Measurements from ENCODE around the gene CD2AP. TPM values are rescaled to one million over a fixed set of nuclear protein-coding genes. Genes with fewer than 3 reads are reported as not detected.

Gene CD2AP
- total and polyA plus RNA-seq, 3 donors from 2014 or later = 10.4 to 35.7 (median 33.5) TPM

DNA sequence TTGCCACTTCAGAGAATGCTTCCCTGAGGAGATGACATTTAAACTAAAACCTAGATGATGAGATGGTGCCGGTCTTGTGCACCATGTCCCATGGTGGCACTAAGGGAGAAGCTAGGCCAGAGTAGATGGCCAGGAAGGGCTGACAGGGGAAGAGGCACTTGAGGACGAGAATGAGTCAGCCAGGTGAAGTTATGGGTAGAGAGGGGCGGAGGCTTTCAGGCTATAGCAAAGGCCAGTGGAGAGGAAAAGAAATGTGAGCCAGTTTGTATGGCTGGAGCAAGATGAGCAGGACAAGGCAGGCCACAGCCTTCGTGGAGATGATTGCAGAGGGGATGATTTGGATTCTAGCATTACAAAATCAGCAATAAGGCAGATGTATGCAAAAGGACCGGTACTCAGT lies 176.1 kb downstream of the CD2AP start:
- WGBS, 2 donors = 88 to 90% methylated on average over 5 of the region's 5 CpGs
- no peaks in the 10 kb centered on the region for H3K27me3 ChIP-seq
- no peak for DNase-seq
- no peak overlapping the region for H3K27ac ChIP-seq
- no peaks in the 10 kb centered on the region for H3K9me3 ChIP-seq
- intact Hi-C loops (cut with DNase I; ENCODE audit: low total_unique reads) = no loop called here
- H3K36me3 ChIP-seq (ENCODE audit: low read depth, missing control alignments) = no peaks in the 10 kb centered on the region
- TF ChIP-seq, protein P1, sequence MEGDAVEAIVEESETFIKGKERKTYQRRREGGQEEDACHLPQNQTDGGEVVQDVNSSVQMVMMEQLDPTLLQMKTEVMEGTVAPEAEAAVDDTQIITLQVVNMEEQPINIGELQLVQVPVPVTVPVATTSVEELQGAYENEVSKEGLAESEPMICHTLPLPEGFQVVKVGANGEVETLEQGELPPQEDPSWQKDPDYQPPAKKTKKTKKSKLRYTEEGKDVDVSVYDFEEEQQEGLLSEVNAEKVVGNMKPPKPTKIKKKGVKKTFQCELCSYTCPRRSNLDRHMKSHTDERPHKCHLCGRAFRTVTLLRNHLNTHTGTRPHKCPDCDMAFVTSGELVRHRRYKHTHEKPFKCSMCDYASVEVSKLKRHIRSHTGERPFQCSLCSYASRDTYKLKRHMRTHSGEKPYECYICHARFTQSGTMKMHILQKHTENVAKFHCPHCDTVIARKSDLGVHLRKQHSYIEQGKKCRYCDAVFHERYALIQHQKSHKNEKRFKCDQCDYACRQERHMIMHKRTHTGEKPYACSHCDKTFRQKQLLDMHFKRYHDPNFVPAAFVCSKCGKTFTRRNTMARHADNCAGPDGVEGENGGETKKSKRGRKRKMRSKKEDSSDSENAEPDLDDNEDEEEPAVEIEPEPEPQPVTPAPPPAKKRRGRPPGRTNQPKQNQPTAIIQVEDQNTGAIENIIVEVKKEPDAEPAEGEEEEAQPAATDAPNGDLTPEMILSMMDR (IDR thresholded peaks at IDR 0.05) = no peak
- no peak for TF ChIP-seq POLR2A (IDR thresholded peaks at IDR 0.05)
- no peaks in the 10 kb centered on the region for H3K4me1 ChIP-seq
- no peak overlapping the region for H3K4me3 ChIP-seq

DNA sequence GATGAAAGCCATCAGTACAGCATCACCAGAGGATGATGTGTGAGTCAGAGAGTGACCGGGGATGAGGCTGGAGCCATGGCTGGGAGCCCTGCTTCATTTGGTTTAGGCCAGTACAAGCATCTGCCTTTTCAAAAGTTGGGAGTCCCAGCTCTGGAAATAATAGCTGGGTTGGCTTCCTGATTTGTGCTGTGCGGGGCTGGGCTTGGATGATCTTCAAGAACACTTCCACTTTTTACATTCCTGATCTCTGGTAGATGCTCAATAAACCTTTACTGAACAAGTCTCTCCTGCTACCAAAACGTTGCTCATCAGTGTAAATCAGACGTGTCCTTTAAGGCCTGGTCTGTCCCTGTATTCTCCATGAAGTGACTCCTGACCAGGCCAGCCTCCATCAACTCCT lies 176.7 kb downstream of the CD2AP start:
- intact Hi-C loops (cut with DNase I; ENCODE audit: low total_unique reads) = no loop called here
- Histone ChIP-seq H3K27me3 (no peaks in the 10 kb centered on the region), H3K4me3 (no peak overlapping the region), H3K4me1 (no peaks in the 10 kb centered on the region), H3K9me3 (no peaks in the 10 kb centered on the region), H3K27ac (no peak overlapping the region), H3K36me3 (ENCODE audit: low read depth, missing control alignments) (no peaks in the 10 kb centered on the region)
- WGBS, 2 donors = 78 to 86% methylated on average over 4 of the region's 4 CpGs
- DNase-seq = no peak
- TF ChIP-seq, protein P1 (IDR thresholded peaks at IDR 0.05) = no peak
- no peak for TF ChIP-seq POLR2A (IDR thresholded peaks at IDR 0.05)

DNA sequence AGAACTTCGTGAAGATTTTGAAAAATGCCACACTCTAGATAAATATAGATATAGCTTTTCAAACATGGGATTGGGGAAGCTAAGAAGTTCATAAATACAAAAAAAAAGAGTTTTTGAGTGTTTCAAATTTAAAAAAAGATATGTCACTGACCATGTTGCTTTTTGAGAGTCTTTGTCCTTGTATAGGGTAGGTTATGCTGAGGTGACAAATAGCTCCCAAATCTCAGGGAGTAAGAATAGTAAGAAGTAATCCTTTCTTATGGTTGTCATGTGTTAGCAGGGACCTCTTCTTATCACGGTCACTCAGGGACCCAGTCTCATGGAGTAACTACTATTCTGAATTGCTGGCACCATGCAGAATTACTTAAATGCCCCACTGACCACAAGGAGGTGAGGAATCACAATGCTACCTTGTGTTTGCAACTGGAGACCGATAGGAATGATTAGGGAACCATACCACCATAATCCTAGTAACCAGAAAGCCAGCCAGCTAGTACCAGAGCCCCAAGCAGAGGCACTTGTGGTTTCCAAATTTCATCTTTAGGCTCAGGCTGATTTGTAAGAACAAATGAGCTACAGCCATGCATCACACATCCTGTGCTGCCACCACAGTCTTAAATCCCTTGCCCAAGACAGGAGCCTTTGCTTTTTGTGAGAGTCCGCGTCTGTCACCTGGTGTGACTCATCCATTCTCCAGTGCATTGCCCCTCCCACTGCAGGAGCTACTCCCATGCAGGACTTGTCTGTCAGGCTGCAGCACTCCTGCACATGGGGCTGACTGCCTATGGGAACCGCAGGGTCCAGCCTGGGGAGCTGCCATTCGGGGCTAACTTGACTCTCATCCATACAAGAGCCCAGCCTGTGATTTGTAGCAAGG lies 178.4 kb downstream of the CD2AP start:
- H3K36me3 ChIP-seq (ENCODE audit: low read depth, missing control alignments) = no peaks in the 10 kb centered on the region
- TF ChIP-seq POLR2A (IDR thresholded peaks at IDR 0.05) = no peak
- TF ChIP-seq, protein P1 (IDR thresholded peaks at IDR 0.05) = no peak
- no peak overlapping the region for H3K4me3 ChIP-seq
- no peak for DNase-seq
- H3K27me3 ChIP-seq = no peaks in the 10 kb centered on the region
- H3K27ac ChIP-seq = no peak overlapping the region
- H3K9me3 ChIP-seq = no peaks in the 10 kb centered on the region
- H3K4me1 ChIP-seq = no peaks in the 10 kb centered on the region
- intact Hi-C loops (cut with DNase I; ENCODE audit: low total_unique reads) = no loop called here
- WGBS, 2 donors = 82 to 84% methylated on average over 7 of the region's 7 CpGs

DNA sequence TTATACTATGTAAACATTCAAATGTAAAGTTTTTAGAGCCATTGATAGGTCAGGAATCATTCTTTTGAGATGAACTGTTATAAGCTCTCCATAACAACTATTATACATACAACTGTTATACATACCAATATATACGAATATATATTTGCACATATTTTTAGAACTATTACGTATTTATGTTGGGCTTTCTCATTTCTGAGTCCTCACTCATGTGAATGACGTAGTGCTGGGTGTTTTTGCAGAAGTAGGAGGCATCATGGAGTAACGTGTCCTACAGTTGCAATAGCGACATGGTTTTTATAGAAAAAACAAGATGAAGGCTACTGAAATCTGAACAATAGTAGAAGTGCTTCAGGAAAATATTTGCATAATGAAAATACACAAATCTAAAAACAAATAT lies 184.4 kb downstream of the CD2AP start:
- intact Hi-C loops (cut with DNase I; ENCODE audit: low total_unique reads) = no loop called here
- Histone ChIP-seq H3K27me3 (no peaks in the 10 kb centered on the region), H3K4me1 (no peaks in the 10 kb centered on the region), H3K36me3 (ENCODE audit: low read depth, missing control alignments) (no peaks in the 10 kb centered on the region), H3K9me3 (no peaks in the 10 kb centered on the region), H3K27ac (no peak overlapping the region), H3K4me3 (no peak overlapping the region)
- DNase-seq = no peak
- TF ChIP-seq, protein P1 (IDR thresholded peaks at IDR 0.05) = no peak
- TF ChIP-seq POLR2A (IDR thresholded peaks at IDR 0.05) = no peak
- WGBS, 2 donors = 78 to 89% methylated on average over 5 of the region's 5 CpGs
